Effector memory CD8-positive, alpha-beta T cell (primary cell): ENCODE results near the gene IMP3.

Experiments
- ATAC-seq: fragments of 150-1000 bp; cut with Tn5 transposase; replicated peaks from 2 replicates; pipeline ENCODE4 v1.10.0; 2021; ENCODE audit warnings: mild to moderate bottlenecking, moderate library complexity
- DNase-seq, 3 experiments: peaks; one replicate each; pipeline ENCODE4 v3.0.0; 2021
- H3K27ac Mint-ChIP-seq, 2 donors: one replicate each; pipeline ENCODE4 v1.8.0; 2022; ENCODE audit warnings: mild to moderate bottlenecking in 2 of 2, mixed read lengths in 2 of 2, moderate library complexity in 2 of 2
- H3K27me3 Mint-ChIP-seq, 2 donors: one replicate each; pipeline ENCODE4 v1.8.0; 2022; ENCODE audit warnings: mixed read lengths in 2 of 2
- H3K36me3 Mint-ChIP-seq: one replicate; pipeline ENCODE4 v1.8.0; 2022; ENCODE audit warnings: mild to moderate bottlenecking, moderate library complexity, mixed read lengths; ENCODE audit not compliant: insufficient read depth
- H3K4me1 Mint-ChIP-seq, 2 donors: one replicate each; pipeline ENCODE4 v1.8.0; 2022; ENCODE audit warnings: low read depth in 2 of 2, mixed read lengths in 2 of 2
- H3K4me3 Mint-ChIP-seq, 2 donors: one replicate each; pipeline ENCODE4 v1.8.0; 2022; ENCODE audit warnings: mild to moderate bottlenecking in 2 of 2, mixed read lengths in 2 of 2, moderate library complexity in 2 of 2
- H3K9me3 Mint-ChIP-seq, 2 donors: one replicate each; pipeline ENCODE4 v1.8.0; 2022; ENCODE audit warnings: mixed read lengths in 2 of 2

IMP3 gene

GRCh38 chr15:75662823-75663519 is 22.9 kb upstream of the IMP3 start:
- H3K9me3 Mint-ChIP-seq, result no peaks in the 10 kb centered on the region
- ATAC-seq, result no peak
- no peak for DNase-seq
- no peak overlapping the region for H3K27ac Mint-ChIP-seq
- H3K4me1 Mint-ChIP-seq, result peaks cover 0 to 4% of the 10 kb centered on the region in 2 donors
- H3K36me3 Mint-ChIP-seq, result no peaks in the 10 kb centered on the region
- no peak overlapping the region for H3K4me3 Mint-ChIP-seq
- H3K27me3 Mint-ChIP-seq, result no peaks in the 10 kb centered on the region

DNA sequence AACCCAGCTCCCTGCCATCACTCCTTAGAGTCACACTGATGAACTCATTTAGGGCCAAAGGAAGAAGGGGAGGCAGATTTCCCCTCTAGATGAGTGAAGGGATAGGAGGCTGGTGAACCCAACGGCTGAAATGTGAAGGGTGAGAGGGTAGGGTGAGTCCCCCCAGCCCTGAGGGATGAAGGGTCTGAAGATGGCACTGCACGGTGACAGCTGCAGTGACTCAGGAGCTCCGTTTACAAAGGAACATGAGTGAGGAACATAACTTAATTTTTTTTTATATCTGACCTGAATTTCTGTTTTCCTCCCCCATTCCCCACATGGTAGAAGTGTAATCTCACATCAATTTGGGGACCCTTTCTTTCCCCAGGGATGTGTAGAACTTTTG is 21.7 kb upstream of the IMP3 start:
- peak overlapping the region; percentile 22 to 33 for H3K27ac Mint-ChIP-seq
- no peaks in the 10 kb centered on the region for H3K36me3 Mint-ChIP-seq
- DNase-seq (no peak), ATAC-seq (no peak)
- no peaks in the 10 kb centered on the region for H3K27me3 Mint-ChIP-seq
- no peaks in the 10 kb centered on the region for H3K9me3 Mint-ChIP-seq
- H3K4me3 Mint-ChIP-seq, result no peak overlapping the region
- H3K4me1 Mint-ChIP-seq, result peaks cover 0 to 4% of the 10 kb centered on the region in 2 donors

GRCh38 chr15:75661100-75661755 is 21.2 kb upstream of the IMP3 start:
- ATAC-seq, result no peak
- no peaks in the 10 kb centered on the region for H3K36me3 Mint-ChIP-seq
- H3K27ac Mint-ChIP-seq, result peak overlapping the region; percentile 22 to 33
- no peak for DNase-seq
- H3K27me3 Mint-ChIP-seq, result no peaks in the 10 kb centered on the region
- H3K9me3 Mint-ChIP-seq, result no peaks in the 10 kb centered on the region
- H3K4me3 Mint-ChIP-seq, result no peak overlapping the region
- peaks cover 0 to 4% of the 10 kb centered on the region in 2 donors for H3K4me1 Mint-ChIP-seq

- no peak for DNase-seq
- no peaks in the 10 kb centered on the region for H3K4me1 Mint-ChIP-seq
- H3K36me3 Mint-ChIP-seq, result no peaks in the 10 kb centered on the region
- H3K27me3 Mint-ChIP-seq, result no peaks in the 10 kb centered on the region
- ATAC-seq, result no peak
- no peaks in the 10 kb centered on the region for H3K9me3 Mint-ChIP-seq
- H3K4me3 Mint-ChIP-seq, result no peak overlapping the region
- H3K27ac Mint-ChIP-seq, result no peak overlapping the region
These were observed 20.1 kb upstream of the IMP3 start for GRCh38 chr15:75659928-75660645.

- no peak for DNase-seq
- ATAC-seq, result no peak
- H3K4me1 Mint-ChIP-seq, result peaks cover 0 to 2% of the 10 kb centered on the region in 2 donors
- H3K9me3 Mint-ChIP-seq, result no peaks in the 10 kb centered on the region
- no peaks in the 10 kb centered on the region for H3K36me3 Mint-ChIP-seq
- no peak overlapping the region for H3K4me3 Mint-ChIP-seq
- no peaks in the 10 kb centered on the region for H3K27me3 Mint-ChIP-seq
- H3K27ac Mint-ChIP-seq, result no peak overlapping the region
These were observed 19.2 kb upstream of the IMP3 start for GRCh38 chr15:75659141-75659771.

- H3K27me3 Mint-ChIP-seq, result no peaks in the 10 kb centered on the region
These were observed 16.8 kb upstream of the IMP3 start for GRCh38 chr15:75656813-75657212.

DNA sequence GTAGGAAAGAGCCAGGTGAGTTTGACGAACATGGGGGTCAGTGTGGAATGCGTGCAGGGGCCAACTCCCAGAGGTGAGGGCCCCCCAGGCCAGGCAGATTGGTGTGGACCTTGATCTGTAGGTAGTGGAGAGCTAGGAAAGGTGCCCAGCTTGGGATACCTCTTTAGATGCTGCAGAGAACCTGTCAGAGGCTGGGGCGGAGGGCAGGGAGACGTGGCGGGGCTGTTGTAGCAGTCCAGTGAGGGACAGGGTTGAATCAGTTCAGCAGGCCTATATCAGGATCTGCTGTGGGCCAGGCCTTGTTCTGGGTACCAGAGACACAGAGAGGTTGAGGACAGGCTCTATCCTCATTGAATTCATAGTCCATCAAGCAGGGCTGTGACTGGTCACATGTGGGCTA is 16.3 kb upstream of the IMP3 start:
- peaks cover 9 to 16% of the 10 kb centered on the region in 2 donors for H3K4me1 Mint-ChIP-seq
- H3K36me3 Mint-ChIP-seq, result no peaks in the 10 kb centered on the region
- H3K9me3 Mint-ChIP-seq, result no peaks in the 10 kb centered on the region
- H3K27ac Mint-ChIP-seq, result no peak overlapping the region
- DNase-seq, result no peak
- no peak overlapping the region for H3K4me3 Mint-ChIP-seq
- ATAC-seq, result no peak
- H3K27me3 Mint-ChIP-seq, result no peaks in the 10 kb centered on the region

More at GRCh38 chr15:75656813-75657212, 16.8 kb upstream of the IMP3 start:
- no peak overlapping the region for H3K4me3 Mint-ChIP-seq
- no peak overlapping the region for H3K27ac Mint-ChIP-seq
- ATAC-seq, result no peak
- no peak for DNase-seq
- no peaks in the 10 kb centered on the region for H3K9me3 Mint-ChIP-seq
- H3K4me1 Mint-ChIP-seq, result peaks cover 6 to 12% of the 10 kb centered on the region in 2 donors
- H3K36me3 Mint-ChIP-seq, result no peaks in the 10 kb centered on the region

GRCh38 chr15:75655931-75656330 is 15.9 kb upstream of the IMP3 start:
- Mint-ChIP-seq H3K36me3 (no peaks in the 10 kb centered on the region), H3K9me3 (no peaks in the 10 kb centered on the region), H3K4me1 (peaks cover 13 to 20% of the 10 kb centered on the region in 2 donors), H3K27ac (no peak overlapping the region), H3K27me3 (no peaks in the 10 kb centered on the region), H3K4me3 (no peak overlapping the region)
- ATAC-seq (no peak), DNase-seq (no peak)

- Mint-ChIP-seq H3K36me3 (no peaks in the 10 kb centered on the region), H3K27ac (peak overlapping the region in 1 of 2 donors; percentile 27), H3K4me1 (peaks cover 17 to 35% of the 10 kb centered on the region in 2 donors), H3K4me3 (no peak overlapping the region), H3K27me3 (no peaks in the 10 kb centered on the region), H3K9me3 (no peaks in the 10 kb centered on the region)
- DNase-seq (no peak), ATAC-seq (no peak)
These were observed 14.3 kb upstream of the IMP3 start for GRCh38 chr15:75654201-75654907.

- Mint-ChIP-seq H3K4me1 (peaks cover 22 to 41% of the 10 kb centered on the region in 2 donors), H3K9me3 (no peaks in the 10 kb centered on the region), H3K4me3 (no peak overlapping the region), H3K36me3 (no peaks in the 10 kb centered on the region), H3K27ac (peak overlapping the region; percentile 9 to 79), H3K27me3 (no peaks in the 10 kb centered on the region)
- no peak for ATAC-seq
- no peak for DNase-seq
These were observed 13.4 kb upstream of the IMP3 start for GRCh38 chr15:75653347-75653913.

- peak overlapping the region; percentile 76 to 79 for H3K27ac Mint-ChIP-seq
- H3K9me3 Mint-ChIP-seq, result no peaks in the 10 kb centered on the region
- ATAC-seq (peak; percentile 38), DNase-seq (no peak)
- H3K27me3 Mint-ChIP-seq, result no peaks in the 10 kb centered on the region
- peaks cover 22 to 43% of the 10 kb centered on the region in 2 donors for H3K4me1 Mint-ChIP-seq
- no peaks in the 10 kb centered on the region for H3K36me3 Mint-ChIP-seq
- H3K4me3 Mint-ChIP-seq, result peak overlapping the region; percentile 17 to 41
These were observed 12.0 kb upstream of the IMP3 start for GRCh38 chr15:75651810-75652543.
